ENCODE results near the gene HSP90AB1.

DNA sequence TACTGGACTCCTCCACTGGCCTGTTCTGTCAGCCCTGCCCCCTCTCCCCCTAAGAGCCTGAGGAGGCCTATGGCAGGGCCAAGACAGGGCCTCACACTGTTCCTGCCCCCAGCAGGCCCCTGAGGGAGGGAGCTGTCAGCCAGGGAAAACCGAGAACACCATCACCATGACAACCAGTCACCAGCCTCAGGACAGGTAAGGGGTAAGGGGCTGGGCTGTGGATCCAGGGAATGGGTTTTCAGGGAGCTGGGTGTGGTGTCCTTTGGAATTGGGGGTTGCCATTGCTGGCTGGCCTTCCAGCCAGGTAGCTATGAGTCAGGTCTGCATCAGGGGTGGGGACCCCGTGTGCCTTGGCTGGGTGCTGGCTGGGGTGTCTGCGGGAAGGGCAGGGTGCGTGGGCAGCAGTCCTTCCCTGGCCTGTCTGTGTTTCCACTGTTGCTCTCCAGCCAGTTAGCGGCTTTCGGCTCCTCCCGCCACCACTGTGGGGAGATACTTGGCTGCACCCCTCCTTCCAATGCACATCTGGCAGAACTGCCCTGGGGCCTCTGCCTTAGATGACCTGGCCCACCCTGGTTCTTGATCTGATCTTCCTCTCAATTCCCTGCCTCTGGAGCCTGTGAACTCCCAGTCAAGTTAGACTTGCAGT is 19.6 kb upstream of the HSP90AB1 start:
- TF ChIP-seq, protein P1, sequence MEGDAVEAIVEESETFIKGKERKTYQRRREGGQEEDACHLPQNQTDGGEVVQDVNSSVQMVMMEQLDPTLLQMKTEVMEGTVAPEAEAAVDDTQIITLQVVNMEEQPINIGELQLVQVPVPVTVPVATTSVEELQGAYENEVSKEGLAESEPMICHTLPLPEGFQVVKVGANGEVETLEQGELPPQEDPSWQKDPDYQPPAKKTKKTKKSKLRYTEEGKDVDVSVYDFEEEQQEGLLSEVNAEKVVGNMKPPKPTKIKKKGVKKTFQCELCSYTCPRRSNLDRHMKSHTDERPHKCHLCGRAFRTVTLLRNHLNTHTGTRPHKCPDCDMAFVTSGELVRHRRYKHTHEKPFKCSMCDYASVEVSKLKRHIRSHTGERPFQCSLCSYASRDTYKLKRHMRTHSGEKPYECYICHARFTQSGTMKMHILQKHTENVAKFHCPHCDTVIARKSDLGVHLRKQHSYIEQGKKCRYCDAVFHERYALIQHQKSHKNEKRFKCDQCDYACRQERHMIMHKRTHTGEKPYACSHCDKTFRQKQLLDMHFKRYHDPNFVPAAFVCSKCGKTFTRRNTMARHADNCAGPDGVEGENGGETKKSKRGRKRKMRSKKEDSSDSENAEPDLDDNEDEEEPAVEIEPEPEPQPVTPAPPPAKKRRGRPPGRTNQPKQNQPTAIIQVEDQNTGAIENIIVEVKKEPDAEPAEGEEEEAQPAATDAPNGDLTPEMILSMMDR (IDR thresholded peaks at IDR 0.05), result no peak
- TF ChIP-seq POLR2AphosphoS5 (IDR thresholded peaks at IDR 0.05), result no peak
